HG03565 (cell line): ENCODE data around the gene TYW3.

Experiments
- ATAC-seq: cut with Tn5 transposase; IDR thresholded peaks from one replicate; pipeline ENCODE4 v1.9.1; 2021; ENCODE audit warnings: mild to moderate bottlenecking, moderate library complexity; ENCODE audit not compliant: unreplicated experiment

Gene TYW3

GRCh38 chr1:74780594-74780993, 47.6 kb downstream of the TYW3 start:
- no peak for ATAC-seq

- no peak for ATAC-seq
These were observed 53.0 kb downstream of the TYW3 start for GRCh38 chr1:74785944-74786343.

GRCh38 chr1:74790453-74790852, 57.5 kb downstream of the TYW3 start:
- no peak for ATAC-seq

- no peak for ATAC-seq
These were observed 58.5 kb downstream of the TYW3 start for GRCh38 chr1:74791491-74791890.

GRCh38 chr1:74799119-74799657, 66.2 kb downstream of the TYW3 start:
- ATAC-seq = no peak

GRCh38 chr1:74811436-74812179, 78.7 kb downstream of the TYW3 start:
- ATAC-seq = peak; percentile 49

GRCh38 chr1:74812180-74812541, 79.2 kb downstream of the TYW3 start:
- peak; percentile 89 for ATAC-seq
